NCI-H748 (cell line): Measurements from ENCODE around the gene GPR61.
A peak's percentile ranks its signal among the peaks of the same experiment; 100 is the strongest.

ENCODE experiments used
- DNase-seq: peaks from one replicate; lab custom pipeline; 2025; ENCODE audit not compliant: unreplicated experiment; lab: John Stamatoyannopoulos, UW

GPR61 gene

GRCh38 chr1:109532365-109533136, 7.1 kb upstream of the GPR61 start:
- peak; percentile 71 for DNase-seq

GRCh38 chr1:109534307-109534858, 5.3 kb upstream of the GPR61 start:
- DNase-seq = no peak

- no peak for DNase-seq
These were observed 4.2 kb upstream of the GPR61 start for GRCh38 chr1:109535481-109535880.

GRCh38 chr1:109535971-109536491, 3.6 kb upstream of the GPR61 start:
- DNase-seq = no peak

GRCh38 chr1:109537450-109538178, 2.1 kb upstream of the GPR61 start:
- DNase-seq = no peak

GRCh38 chr1:109538827-109539555, 681 bp upstream of the GPR61 start:
- DNase-seq = no peak

GRCh38 chr1:109541102-109541501, 1.4 kb downstream of the GPR61 start:
- no peak for DNase-seq

GRCh38 chr1:109542657-109543056, 3.0 kb downstream of the GPR61 start:
- no peak for DNase-seq

- DNase-seq = no peak
These were observed 3.8 kb downstream of the GPR61 start for GRCh38 chr1:109543283-109543987.

- no peak for DNase-seq
These were observed 4.5 kb downstream of the GPR61 start for GRCh38 chr1:109543988-109544735.

GRCh38 chr1:109546311-109547109, 6.8 kb downstream of the GPR61 start:
- DNase-seq = peak; percentile 91

GRCh38 chr1:109547463-109548320, 8.0 kb downstream of the GPR61 start:
- DNase-seq = peak; percentile 36

GRCh38 chr1:109548321-109549267, 8.9 kb downstream of the GPR61 start, which contains the start of gene GNAI3:
Gene GNAI3 (plus strand): TSS chr1:109548615. CDS start chr1:109548721, 106 bp downstream.
- DNase-seq = peak; percentile 96

GRCh38 chr1:109556563-109556962, 16.9 kb downstream of the GPR61 start:
- no peak for DNase-seq

- DNase-seq = no peak
These were observed 17.8 kb downstream of the GPR61 start for GRCh38 chr1:109557520-109557919.

GRCh38 chr1:109559995-109560394, 20.3 kb downstream of the GPR61 start:
- no peak for DNase-seq
